Neural crest cell (in vitro differentiated cells): ENCODE measurements around the gene PEX5. TPM values are rescaled to one million over a fixed set of nuclear protein-coding genes. Genes with fewer than 3 reads are reported as not detected.
"Not testable (repeated sequence)": the region's sequence is repeated elsewhere in the genome, so short reads cannot be mapped to it uniquely, and the experiment has no call there.

Experiments
- DNase-seq: peaks from one replicate; pipeline ENCODE4 v3.0.0; 2021; ENCODE audit warnings: low read depth, mixed read lengths, low spot score
- H3K27ac Mint-ChIP-seq: one replicate; pipeline ENCODE4 v1.8.0; 2021; ENCODE audit warnings: mild to moderate bottlenecking, mixed read lengths; ENCODE audit not compliant: unreplicated experiment
- H3K27me3 Mint-ChIP-seq: 2 replicates; pipeline ENCODE4 v1.8.0; 2021; ENCODE audit warnings: low read depth, mild to moderate bottlenecking, mixed read lengths
- H3K36me3 Mint-ChIP-seq: 2 replicates; pipeline ENCODE4 v1.8.0; 2021; ENCODE audit warnings: low read depth, mild to moderate bottlenecking, mixed read lengths
- H3K4me1 Mint-ChIP-seq: 2 replicates; pipeline ENCODE4 v1.8.0; 2021; ENCODE audit warnings: mixed read lengths
- H3K4me3 Mint-ChIP-seq: one replicate; pipeline ENCODE4 v1.8.0; 2021; ENCODE audit warnings: mild to moderate bottlenecking, mixed read lengths
- H3K9me3 Mint-ChIP-seq: 2 replicates; pipeline ENCODE4 v1.8.0; 2021; ENCODE audit warnings: mixed read lengths
- CTCF ChIP-seq: fragments of 200-600 bp; sonication (generic); conservative IDR thresholded peaks from 2 replicates; pipeline ENCODE4 v1.5.0; 2021; ENCODE audit warnings: antibody characterized with exemption, mild to moderate bottlenecking
- total RNA-seq: library from RNA; stranded (reverse); gene quantifications from 2 replicates; pipeline ENCODE4 v1.2.1, GENCODE V29; 2021

PEX5 gene
- total RNA-seq, 1 donor from 2014 or later, result 42.2 TPM

- Mint-ChIP-seq H3K4me3 (peak overlapping the region; percentile 10), H3K4me1 (no peaks in the 10 kb centered on the region), H3K36me3 (peaks cover 62% of the 10 kb centered on the region), H3K9me3 (peaks cover 13% of the 10 kb centered on the region), H3K27me3 (no peaks in the 10 kb centered on the region), H3K27ac (no peak overlapping the region)
- TF ChIP-seq CTCF, result no peak
- no peak for DNase-seq
Observed at GRCh38 chr12:7207866-7208625, 18.6 kb downstream of the PEX5 start.

GRCh38 chr12:7209958-7210357, 20.5 kb downstream of the PEX5 start:
- H3K36me3 Mint-ChIP-seq, result peaks cover 57% of the 10 kb centered on the region
- no peaks in the 10 kb centered on the region for H3K4me1 Mint-ChIP-seq
- no peak for DNase-seq
- no peak overlapping the region for H3K27ac Mint-ChIP-seq
- H3K27me3 Mint-ChIP-seq, result no peaks in the 10 kb centered on the region
- peaks cover 13% of the 10 kb centered on the region for H3K9me3 Mint-ChIP-seq
- TF ChIP-seq CTCF, result no peak
- no peak overlapping the region for H3K4me3 Mint-ChIP-seq

- no peaks in the 10 kb centered on the region for H3K4me1 Mint-ChIP-seq
- peaks cover 55% of the 10 kb centered on the region for H3K36me3 Mint-ChIP-seq
- no peak overlapping the region for H3K27ac Mint-ChIP-seq
Observed at GRCh38 chr12:7210642-7211151, 21.2 kb downstream of the PEX5 start.

GRCh38 chr12:7212678-7213077, 23.2 kb downstream of the PEX5 start:
- H3K4me3 Mint-ChIP-seq, result no peak overlapping the region
- no peaks in the 10 kb centered on the region for H3K27me3 Mint-ChIP-seq
- TF ChIP-seq CTCF, result no peak
- DNase-seq, result no peak
- peaks cover 17% of the 10 kb centered on the region for H3K9me3 Mint-ChIP-seq
- no peaks in the 10 kb centered on the region for H3K4me1 Mint-ChIP-seq
- H3K27ac Mint-ChIP-seq, result no peak overlapping the region
- peaks cover 46% of the 10 kb centered on the region for H3K36me3 Mint-ChIP-seq

More at GRCh38 chr12:7210642-7211151, 21.2 kb downstream of the PEX5 start:
- Mint-ChIP-seq H3K9me3 (peaks cover 17% of the 10 kb centered on the region), H3K4me3 (no peak overlapping the region), H3K27me3 (no peaks in the 10 kb centered on the region)
- no peak for DNase-seq
- TF ChIP-seq CTCF, result no peak

- H3K4me3 Mint-ChIP-seq, DNase-seq, H3K4me1 Mint-ChIP-seq, H3K27ac Mint-ChIP-seq, H3K27me3 Mint-ChIP-seq: not testable (repeated sequence)
- Mint-ChIP-seq H3K36me3 (peaks cover 37% of the 10 kb centered on the region), H3K9me3 (peaks cover 17% of the 10 kb centered on the region)
Observed at GRCh38 chr12:7213745-7214144, 24.3 kb downstream of the PEX5 start.

- TF ChIP-seq CTCF, result no peak
- Mint-ChIP-seq H3K4me3 (no peak overlapping the region), H3K4me1 (no peaks in the 10 kb centered on the region), H3K27me3 (peaks cover 3% of the 10 kb centered on the region), H3K36me3 (peaks cover 7% of the 10 kb centered on the region), H3K27ac (no peak overlapping the region), H3K9me3 (peaks cover 7% of the 10 kb centered on the region)
- no peak for DNase-seq
Observed at GRCh38 chr12:7217475-7218069, 28.1 kb downstream of the PEX5 start.
